HG02571 (cell line): ENCODE measurements around the gene SELENOO.

Experiments used
- ATAC-seq: cut with Tn5 transposase; IDR thresholded peaks from one replicate; pipeline ENCODE4 v1.9.1; 2021; ENCODE audit warnings: mild to moderate bottlenecking, moderate library complexity; ENCODE audit not compliant: unreplicated experiment

Gene SELENOO

DNA sequence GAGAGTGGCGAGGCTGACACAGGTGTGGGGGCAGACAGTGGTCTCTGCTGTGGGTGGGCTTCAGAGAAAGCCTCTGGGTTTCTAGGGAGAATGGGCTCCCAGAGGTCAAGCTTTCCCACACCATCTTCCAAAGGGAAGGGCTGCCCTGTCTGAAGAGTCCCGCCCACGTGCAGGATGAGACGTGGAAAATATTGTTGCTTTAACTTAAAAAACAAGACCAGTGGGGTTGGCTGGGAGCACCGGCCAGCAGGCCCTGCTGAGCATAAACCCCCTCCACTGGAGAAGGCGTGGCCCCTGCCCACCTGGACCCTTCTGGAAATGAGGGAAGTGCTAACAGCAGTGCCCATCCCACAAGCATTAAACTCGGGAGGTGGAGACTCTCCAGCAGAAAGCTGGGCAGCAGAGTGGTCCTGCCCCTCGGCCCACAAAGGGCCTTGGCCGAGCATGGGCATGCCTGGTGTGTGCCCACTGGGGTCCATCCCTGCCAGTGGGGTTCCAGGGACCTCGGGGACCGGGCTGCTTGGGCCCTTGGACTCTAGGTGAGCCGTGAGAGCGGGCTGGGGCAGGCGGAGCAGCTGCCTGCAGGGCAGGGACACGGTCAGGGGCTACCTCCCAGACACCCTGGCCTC, 15.4 kb downstream of the SELENOO start:
- ATAC-seq, result no peak

DNA sequence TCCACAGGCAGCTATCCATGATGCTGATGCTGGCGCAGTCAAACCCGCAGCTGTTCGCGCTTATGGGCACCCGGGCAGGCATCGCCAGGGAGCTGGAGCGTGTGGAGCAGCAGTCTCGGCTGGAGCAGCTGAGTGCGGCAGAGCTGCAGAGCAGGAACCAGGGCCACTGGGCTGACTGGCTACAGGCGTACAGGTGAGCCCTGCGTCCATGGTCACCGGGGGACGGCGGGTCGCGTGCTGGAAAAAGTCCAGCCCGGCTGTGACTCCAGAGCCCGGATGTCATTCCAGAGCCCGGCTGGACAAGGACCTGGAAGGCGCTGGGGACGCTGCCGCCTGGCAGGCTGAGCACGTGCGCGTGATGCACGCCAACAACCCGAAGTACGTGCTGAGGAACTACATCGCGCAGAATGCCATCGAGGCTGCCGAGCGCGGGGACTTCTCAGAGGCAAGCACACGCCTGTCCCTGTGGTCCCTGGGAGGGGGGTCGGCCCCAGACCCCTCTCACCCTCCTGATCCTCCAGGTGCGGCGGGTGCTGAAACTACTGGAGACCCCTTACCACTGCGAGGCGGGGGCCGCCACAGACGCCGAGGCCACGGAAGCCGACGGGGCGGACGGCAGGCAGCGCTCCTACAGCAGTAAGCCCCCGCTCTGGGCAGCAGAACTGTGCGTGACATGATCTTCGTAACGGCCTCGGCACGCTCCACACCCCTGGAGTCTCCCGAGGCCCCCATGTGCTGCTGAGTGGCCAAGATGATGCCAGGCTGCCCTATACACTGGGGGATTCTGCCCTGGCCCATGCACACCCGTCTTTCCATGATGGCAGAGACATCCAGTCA, 16.1 kb downstream of the SELENOO start:
- ATAC-seq, result no peak

DNA sequence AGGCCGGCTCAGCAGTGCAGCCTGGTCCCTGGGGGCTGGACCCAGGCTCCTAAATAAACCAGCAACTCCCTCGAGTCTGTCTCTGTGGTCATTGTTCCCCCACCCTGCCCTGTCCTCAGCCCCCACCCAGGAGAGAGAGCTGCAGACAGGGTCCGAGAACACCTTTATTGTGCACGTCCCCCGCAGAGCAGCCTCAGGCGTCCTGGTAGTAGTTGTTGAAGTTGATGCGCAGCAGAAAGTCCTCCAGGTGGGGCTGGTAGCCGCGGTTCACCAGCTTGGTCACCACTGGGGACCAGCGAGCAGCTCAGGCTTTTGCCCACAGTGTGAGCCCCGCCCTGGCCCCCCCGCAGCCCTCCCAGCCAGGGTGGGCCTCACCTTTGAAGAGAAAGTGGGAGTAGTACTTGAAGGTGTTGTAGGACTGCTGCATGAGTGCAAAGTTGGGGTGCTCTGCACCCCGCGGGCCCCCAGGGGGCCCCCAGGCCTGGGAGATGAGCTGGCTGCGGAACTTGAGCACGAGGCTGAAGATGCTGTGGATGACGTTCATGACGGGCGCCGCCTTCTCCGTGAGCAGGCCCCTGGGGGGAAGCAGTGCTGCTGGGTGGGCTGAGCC, 16.8 kb downstream of the SELENOO start:
- ATAC-seq, result no peak

DNA sequence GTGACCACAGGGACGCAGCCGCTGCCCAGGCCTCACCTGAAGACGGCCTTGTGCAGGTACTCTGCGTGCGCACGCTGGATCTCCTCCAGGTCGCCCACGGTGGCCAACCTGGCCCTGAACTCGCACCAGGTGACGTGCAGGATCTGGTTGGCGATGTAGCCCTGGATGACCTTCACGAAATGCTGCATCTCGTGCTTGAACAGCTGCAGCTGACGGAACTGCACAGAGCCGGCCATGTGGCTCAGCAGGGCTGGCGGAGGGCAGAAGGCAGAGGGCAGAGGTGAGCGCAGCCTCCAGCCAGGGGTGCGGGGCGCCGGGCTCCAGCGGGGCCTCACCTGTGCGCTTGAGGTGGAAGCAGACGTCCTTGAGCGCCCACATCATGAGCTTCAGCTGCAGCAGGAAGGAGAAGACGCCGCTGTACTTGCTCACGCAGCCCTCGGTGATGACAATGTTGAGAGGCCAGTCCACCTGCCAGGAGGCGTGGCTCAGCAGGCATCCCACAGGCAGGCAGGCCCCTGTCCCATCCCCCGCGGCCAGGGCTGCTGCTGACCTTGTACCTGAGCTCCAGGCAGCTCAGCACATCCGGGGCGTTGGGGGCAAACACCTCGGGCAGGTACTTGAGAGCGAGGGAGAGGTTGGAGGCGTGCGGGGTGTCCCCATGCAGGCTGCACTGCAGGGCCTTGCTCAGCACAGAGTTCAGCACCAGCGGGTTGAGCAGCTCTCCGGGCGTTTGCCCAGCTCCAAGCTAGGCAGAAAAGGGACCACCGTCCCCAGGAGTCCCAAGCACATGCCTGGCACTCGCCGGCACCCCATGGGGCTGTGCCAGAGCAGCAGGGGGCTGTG, 17.6 kb downstream of the SELENOO start:
- ATAC-seq, result no peak

- ATAC-seq, result no peak
These were observed 18.4 kb downstream of the SELENOO start for GRCh38 chr22:50218996-50219727.

DNA sequence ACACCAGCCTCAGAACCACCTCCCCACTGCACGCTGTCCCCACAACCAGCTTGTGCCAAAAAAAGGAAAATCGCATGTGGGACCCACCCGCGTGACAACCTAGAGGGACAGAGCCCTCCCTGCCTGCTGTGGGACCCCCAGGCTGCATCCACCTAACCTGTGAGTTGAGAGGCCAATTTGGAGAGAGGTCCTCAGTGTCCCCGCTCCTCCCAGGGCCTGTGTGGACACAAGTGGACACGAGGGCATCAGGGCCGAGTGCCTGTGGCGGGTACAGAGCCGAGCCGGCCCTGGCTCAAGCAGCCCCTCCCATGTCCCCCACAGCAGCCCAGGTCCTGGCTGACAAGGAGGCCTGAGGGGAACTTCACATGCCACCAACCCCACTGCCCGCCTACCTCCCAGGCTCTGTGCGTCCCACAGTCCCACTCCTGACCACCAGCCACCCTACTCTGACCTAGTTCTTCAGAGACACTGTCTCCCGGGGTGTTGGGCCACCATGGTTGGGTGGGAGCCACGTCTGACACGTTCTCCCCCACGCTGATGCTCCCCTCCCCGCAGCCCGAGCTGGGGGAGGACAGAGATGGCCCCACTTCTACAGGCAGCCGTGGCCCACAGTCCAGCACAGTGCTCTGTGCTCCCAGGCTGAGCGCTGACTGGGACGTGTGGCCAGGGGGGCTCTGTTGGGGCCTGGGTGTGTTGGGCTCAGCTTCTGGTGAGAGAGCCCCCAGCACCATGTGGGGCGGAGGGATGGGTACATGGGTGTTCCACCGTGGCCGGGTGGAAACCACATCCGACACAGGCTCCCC, 19.2 kb downstream of the SELENOO start:
- no peak for ATAC-seq

DNA sequence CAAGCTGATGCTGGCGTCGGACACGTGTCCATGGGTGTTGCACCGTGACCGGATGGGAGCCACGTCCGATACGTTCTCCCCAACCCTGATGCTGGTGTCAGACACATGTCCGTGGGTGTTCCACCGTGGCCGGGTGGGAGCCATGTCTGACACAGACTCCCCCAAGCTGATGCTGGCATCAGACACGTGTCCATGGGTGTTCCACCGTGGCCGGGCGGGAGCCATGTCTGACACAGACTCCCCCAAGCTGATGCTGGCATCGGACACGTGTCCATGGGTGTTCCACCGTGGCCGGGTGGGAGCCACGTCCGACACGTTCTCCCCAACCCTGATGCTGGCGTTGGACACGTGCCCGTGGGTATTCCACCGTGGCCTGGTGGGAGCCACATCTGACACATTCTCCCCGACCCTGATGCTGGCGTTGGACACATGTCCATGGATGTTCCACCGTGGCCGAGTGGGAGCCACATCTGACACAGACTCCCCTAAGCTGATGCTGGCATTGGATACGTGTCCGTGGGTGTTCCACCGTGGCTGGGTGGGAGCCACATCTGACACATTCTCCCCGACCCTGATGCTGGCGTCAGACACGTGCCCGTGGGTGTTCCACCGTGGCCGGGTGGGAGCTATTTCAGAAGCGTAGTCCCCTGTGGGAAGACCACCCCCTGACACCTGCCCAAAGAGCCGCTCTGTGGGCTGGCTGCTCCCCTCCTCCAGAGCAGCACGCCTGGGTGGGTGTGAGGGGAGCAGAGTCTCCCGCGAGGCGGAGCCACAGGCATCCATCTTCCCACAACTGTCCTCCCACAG, 20.0 kb downstream of the SELENOO start:
- ATAC-seq, result no peak

DNA sequence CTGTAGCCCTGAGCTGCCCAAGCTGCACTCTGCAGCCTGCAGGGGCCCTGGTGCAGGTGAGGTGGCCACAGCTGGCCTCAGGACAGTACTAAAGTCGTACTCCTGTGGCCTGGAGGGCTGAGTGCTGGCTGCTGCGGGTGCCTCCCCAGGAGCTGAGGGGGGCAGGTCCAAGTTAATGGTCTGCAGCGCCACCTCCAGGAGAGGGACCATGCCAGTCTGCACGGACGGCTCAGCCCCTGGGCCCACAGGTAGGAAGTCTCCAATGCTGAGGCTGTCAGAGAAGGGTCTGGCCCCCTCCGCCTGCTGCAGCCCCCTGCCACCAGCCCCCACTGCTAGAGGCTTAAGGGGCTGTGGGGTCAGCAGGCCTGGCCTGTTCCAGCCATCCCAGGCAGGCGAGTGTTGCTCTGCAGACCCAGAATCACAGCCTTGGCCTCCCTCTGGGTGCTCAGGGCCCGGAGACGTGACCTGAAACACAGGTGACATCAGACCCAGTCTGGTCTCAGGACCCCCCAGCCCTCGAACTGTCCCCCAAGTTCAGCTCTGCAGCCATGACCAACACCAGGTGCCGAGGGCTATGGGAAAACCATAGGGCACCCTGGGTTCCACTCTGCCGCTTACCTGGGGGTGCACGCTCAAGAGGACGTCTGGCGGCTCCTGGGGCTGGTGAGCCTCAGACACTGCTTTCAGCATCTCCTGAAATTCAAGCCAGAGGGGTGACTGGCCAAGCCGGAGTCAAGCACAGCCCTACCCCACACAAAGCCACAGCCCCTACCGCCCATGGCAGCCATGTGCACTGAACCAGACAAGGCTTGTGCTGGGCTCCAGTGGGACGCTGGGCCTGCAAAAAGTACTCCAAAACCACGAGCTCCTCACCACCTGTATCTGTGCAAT, 20.8 kb downstream of the SELENOO start:
- no peak for ATAC-seq

DNA sequence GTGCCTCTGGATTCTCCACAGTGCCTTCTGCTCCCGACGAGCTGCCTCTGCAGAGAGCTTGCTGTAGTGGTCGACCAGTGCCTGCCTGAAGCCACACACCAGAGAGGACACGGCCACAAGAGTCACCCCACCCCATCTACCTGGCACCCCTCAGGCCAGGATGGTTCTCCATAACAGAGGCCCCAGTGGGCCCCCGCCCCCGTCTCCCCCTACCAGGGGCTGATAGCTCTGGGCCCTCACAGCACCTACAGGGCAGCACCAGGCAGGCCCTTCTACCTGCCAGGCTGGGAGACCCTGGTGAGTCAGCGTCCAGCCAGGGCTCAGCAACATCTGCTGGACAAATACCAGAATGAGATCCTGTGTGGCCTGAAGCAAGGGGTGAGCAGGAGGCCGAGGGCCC, 21.7 kb downstream of the SELENOO start:
- no peak for ATAC-seq

GRCh38 chr22:50224071-50224470, 23.3 kb downstream of the SELENOO start:
- no peak for ATAC-seq

DNA sequence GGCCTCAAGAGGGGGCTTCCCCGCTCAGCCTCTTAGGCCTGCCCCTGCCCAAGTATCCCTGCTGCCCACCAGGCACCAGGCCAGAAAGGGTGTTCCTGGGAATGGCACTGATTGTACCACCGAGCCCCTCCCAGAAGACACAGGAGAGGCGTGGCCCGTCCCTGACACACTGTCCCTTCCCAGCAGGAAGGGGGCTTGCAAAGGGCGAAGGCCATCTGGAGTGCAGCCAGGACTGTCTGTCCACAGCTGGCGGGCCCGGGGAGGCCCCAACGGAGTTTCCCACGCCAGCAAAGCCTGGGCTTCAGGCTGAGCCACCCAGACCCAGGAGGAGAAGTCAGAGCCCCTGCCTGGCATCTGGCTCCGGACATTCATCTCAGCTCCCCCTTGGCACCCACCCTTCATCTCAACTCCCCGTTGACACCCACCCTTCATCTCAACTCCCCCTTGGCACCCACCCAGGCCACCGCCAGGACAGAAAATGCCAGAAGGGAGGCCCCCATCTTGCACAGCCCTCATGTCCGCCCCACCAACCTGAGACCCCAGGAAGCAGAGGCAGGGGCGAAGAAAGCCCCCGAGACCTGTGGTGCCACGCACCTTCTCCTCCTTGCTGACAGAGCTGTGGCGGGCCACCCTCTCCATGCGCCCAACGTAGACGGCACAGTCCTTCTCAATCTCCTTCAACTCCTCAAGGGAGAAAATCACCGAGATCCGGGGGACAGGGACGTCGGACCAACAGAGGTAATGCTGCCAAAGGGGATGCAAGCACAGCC, 24.6 kb downstream of the SELENOO start:
- no peak for ATAC-seq

DNA sequence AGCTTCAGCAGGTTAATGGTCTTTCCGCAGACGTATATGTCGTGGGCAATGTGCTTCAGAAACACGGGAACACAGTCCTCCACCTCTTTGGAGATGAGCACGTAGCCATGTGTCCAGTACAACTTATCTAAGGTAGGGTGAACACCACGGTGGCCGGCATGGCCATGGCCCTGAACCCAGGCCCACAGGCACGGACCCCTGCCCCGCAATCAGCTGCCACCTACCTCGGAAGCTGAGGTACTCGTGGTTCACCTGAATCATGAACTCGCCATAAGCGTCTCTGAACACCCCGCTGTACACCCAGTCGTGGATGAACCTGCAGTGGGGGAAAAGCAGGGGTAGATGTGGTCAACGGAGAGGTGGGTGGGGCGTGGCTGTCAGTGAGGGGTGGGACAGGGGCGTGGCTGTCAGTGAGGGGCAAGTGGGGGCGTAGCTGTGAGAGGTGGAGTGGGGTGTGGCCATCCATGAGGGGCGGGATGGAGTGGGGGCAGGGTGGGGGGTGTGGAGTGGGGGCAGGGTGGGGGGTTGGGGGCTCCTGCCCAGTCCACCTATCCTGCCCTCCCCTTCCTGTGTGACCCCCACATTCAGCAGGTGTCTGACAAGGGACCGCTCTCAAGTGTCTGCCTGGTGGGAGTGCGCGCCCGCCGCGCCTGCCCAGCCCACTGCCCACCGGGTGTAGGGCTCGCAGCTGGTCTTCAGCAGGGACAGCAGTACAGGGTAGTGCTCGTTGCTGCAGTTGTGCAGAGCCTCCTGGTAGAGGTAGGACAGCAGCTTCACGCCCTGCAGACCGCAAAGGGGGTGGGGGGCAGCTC, 25.5 kb downstream of the SELENOO start:
- no peak for ATAC-seq

- no peak for ATAC-seq
These were observed 26.0 kb downstream of the SELENOO start for GRCh38 chr22:50226875-50227165.

DNA sequence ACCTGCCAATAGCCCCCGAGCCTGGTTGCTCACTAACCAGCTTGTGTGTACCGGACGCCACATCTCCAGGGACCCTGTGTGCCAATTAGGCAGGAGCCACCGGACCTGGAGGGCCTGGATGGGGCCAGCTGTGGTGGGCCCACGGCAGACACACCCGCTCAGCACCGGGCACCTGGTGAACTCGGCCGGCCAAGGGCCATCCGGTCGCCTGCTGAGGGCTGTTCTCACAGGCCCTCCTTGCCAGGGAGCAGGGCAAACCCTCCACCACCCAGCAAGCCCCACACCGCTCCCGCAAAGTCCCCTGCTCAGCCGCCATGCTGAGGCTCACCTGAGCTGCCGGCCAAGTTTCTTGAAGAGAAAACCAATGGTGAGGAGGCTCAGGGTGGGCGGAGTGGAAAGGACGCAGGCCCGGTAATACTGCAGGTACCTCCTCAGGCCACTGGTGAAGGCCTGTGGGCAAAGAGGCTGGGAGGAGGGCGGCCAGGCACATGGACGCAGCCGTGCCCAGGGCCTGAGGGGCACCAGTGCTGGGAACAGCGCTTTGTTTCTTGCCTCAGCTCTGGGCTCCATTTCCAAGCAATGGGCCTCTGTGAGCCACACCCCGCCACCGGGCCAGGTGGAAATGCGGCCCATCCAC, 26.9 kb downstream of the SELENOO start:
- no peak for ATAC-seq

- no peak for ATAC-seq
These were observed 27.6 kb downstream of the SELENOO start for GRCh38 chr22:50228366-50228765.

GRCh38 chr22:50229370-50229769, 28.6 kb downstream of the SELENOO start:
- ATAC-seq, result no peak
